ENCODE data around the gene PRR35. TPM values are rescaled to one million over a fixed set of nuclear protein-coding genes. Genes with fewer than 3 reads are reported as not detected.

PRR35 gene
- total RNA-seq, 4 donors from 2014 or later, result not detected

- 99% methylated on average over 28 of the region's 28 CpGs; no CpG with 5 or more reads in 1 of the 2 donors for WGBS, 2 donors (ENCODE audit: low coverage in 1 of 2)
- no peak overlapping the region for H3K27ac ChIP-seq
- in situ Hi-C loops (cut with MboI; ENCODE audit: low pct_ligation_motif_present in 1 of 4, low pct_unique_long_range_greater_than_20kb in 1 of 4, low sequenced_read_pairs in 3 of 4) (no loop called here), intact Hi-C loops (cut with DNase I; ENCODE audit: low total_unique reads) (no loop called here)
- peaks cover 2% of the 10 kb centered on the region for H3K27me3 ChIP-seq
- DNase-seq, result no peak
- H3K36me3 ChIP-seq, result peaks cover 0 to 26% (median 8%) of the 10 kb centered on the region in 4 donors
- no peaks in the 10 kb centered on the region for H3K9me3 ChIP-seq
- TF ChIP-seq POLR2A (IDR thresholded peaks at IDR 0.05) (no peak), POLR2AphosphoS5 (IDR thresholded peaks at IDR 0.05) (no peak), CTCF (IDR thresholded peaks at IDR 0.05) (no peak), EP300 (IDR thresholded peaks at IDR 0.05; ENCODE audit: low read depth) (no peak)
- H3K4me3 ChIP-seq, result no peak overlapping the region
- H3K4me1 ChIP-seq, result peaks cover 0 to 10% (median 1%) of the 10 kb centered on the region in 4 donors
Measured at GRCh38 chr16:551210-551609, 9.0 kb upstream of the PRR35 start.

- H3K27me3 ChIP-seq, result peaks cover 12% of the 10 kb centered on the region
- no peak overlapping the region for H3K27ac ChIP-seq
- DNase-seq, result no peak
- in situ Hi-C loops (cut with MboI; ENCODE audit: low pct_ligation_motif_present in 1 of 4, low pct_unique_long_range_greater_than_20kb in 1 of 4, low sequenced_read_pairs in 3 of 4) (no loop called here), intact Hi-C loops (cut with DNase I; ENCODE audit: low total_unique reads) (no loop called here)
- no peaks in the 10 kb centered on the region for H3K9me3 ChIP-seq
- peaks cover 0 to 7% (median 1%) of the 10 kb centered on the region in 4 donors for H3K4me1 ChIP-seq
- H3K4me3 ChIP-seq, result no peak overlapping the region
- TF ChIP-seq POLR2A (IDR thresholded peaks at IDR 0.05) (no peak), CTCF (IDR thresholded peaks at IDR 0.05) (no peak), EP300 (IDR thresholded peaks at IDR 0.05; ENCODE audit: low read depth) (no peak), POLR2AphosphoS5 (IDR thresholded peaks at IDR 0.05) (no peak)
- WGBS, 2 donors (ENCODE audit: low coverage in 1 of 2), result 98% methylated on average over 27 of the region's 35 CpGs; no CpG with 5 or more reads in 1 of the 2 donors
- H3K36me3 ChIP-seq, result peaks cover 0 to 26% (median 8%) of the 10 kb centered on the region in 4 donors
Measured at GRCh38 chr16:552171-552570, 8.0 kb upstream of the PRR35 start.

- TF ChIP-seq POLR2A (IDR thresholded peaks at IDR 0.05) (no peak), CTCF (IDR thresholded peaks at IDR 0.05) (no peak), POLR2AphosphoS5 (IDR thresholded peaks at IDR 0.05) (no peak), EP300 (IDR thresholded peaks at IDR 0.05; ENCODE audit: low read depth) (no peak)
- Histone ChIP-seq H3K36me3 (peaks cover 0 to 24% (median 8%) of the 10 kb centered on the region in 4 donors), H3K4me3 (no peak overlapping the region), H3K9me3 (no peaks in the 10 kb centered on the region), H3K4me1 (peaks cover 0 to 6% (median 1%) of the 10 kb centered on the region in 4 donors), H3K27me3 (peaks cover 28% of the 10 kb centered on the region), H3K27ac (no peak overlapping the region)
- 86% methylated on average over 19 of the region's 33 CpGs; no CpG with 5 or more reads in 1 of the 2 donors for WGBS, 2 donors (ENCODE audit: low coverage in 1 of 2)
- intact Hi-C loops (cut with DNase I; ENCODE audit: low total_unique reads) (no loop called here), in situ Hi-C loops (cut with MboI; ENCODE audit: low pct_ligation_motif_present in 1 of 4, low pct_unique_long_range_greater_than_20kb in 1 of 4, low sequenced_read_pairs in 3 of 4) (no loop called here)
- DNase-seq, result no peak
Measured at GRCh38 chr16:553601-554296, 6.4 kb upstream of the PRR35 start.

- Histone ChIP-seq H3K27ac (no peak overlapping the region), H3K4me1 (peaks cover 0 to 10% (median 3%) of the 10 kb centered on the region in 4 donors), H3K27me3 (peaks cover 33% of the 10 kb centered on the region), H3K9me3 (no peaks in the 10 kb centered on the region), H3K4me3 (no peak overlapping the region), H3K36me3 (peaks cover 0 to 20% (median 8%) of the 10 kb centered on the region in 4 donors)
- TF ChIP-seq POLR2AphosphoS5 (IDR thresholded peaks at IDR 0.05) (no peak), POLR2A (IDR thresholded peaks at IDR 0.05) (no peak), EP300 (IDR thresholded peaks at IDR 0.05; ENCODE audit: low read depth) (no peak), CTCF (IDR thresholded peaks at IDR 0.05) (no peak)
- DNase-seq, result no peak
- intact Hi-C loops (cut with DNase I; ENCODE audit: low total_unique reads), result no loop called here
- in situ Hi-C loops (cut with MboI; ENCODE audit: low pct_ligation_motif_present in 1 of 4, low pct_unique_long_range_greater_than_20kb in 1 of 4, low sequenced_read_pairs in 3 of 4), result no loop called here
- WGBS, 2 donors (ENCODE audit: low coverage in 1 of 2), result 80% methylated on average over 11 of the region's 11 CpGs; no CpG with 5 or more reads in 1 of the 2 donors
Measured at GRCh38 chr16:554297-554621, 5.9 kb upstream of the PRR35 start.

All from transverse colon (tissue), 4 donors.